Prostate gland (tissue), 2 donors: ENCODE data around the gene COPG2. TPM values are rescaled to one million over a fixed set of nuclear protein-coding genes. Genes with fewer than 3 reads are reported as not detected.
"Not testable (repeated sequence)": the region's sequence is repeated elsewhere in the genome, so short reads cannot be mapped to it uniquely, and the experiment has no call there.

ENCODE experiments used
- DNase-seq: peaks from one replicate; pipeline ENCODE4 v3.0.0-alpha.2; 2019; ENCODE audit warnings: low spot score
- H3K27ac ChIP-seq, 2 donors: fragments of 200-600 bp; sonication (generic); 2 replicates each; pipeline ENCODE4 v1.5.1; 2017 to 2019
- H3K27me3 ChIP-seq: fragments of 200-600 bp; sonication (generic); replicated peaks from 2 replicates; pipeline ENCODE4 v1.5.1; 2019; ENCODE audit not compliant: insufficient read depth
- H3K36me3 ChIP-seq, 2 donors: fragments of 200-600 bp; sonication (generic); 1 replicate in 1 of 2; 2 replicates in 1 of 2; pipeline versions ENCODE4 v1.5.1 to v1.8.1; 2017 to 2019
- H3K4me1 ChIP-seq: fragments of 200-600 bp; sonication (generic); replicated peaks from 2 replicates; pipeline ENCODE4 v1.5.1; 2019
- H3K4me3 ChIP-seq, 2 donors: fragments of 200-600 bp; sonication (generic); 2 replicates each; pipeline ENCODE4 v1.5.1; 2017 to 2019
- H3K9me3 ChIP-seq: fragments of 200-600 bp; sonication (generic); 2 replicates; pipeline ENCODE4 v1.5.1; 2017
- POLR2A ChIP-seq: fragments of 450-650 bp; IDR thresholded peaks from one replicate; pipeline ENCODE4 v1.6.1; 2016; ENCODE audit warnings: antibody characterized with exemption, mild to moderate bottlenecking
- POLR2AphosphoS5 ChIP-seq: sonication (generic); formaldehyde crosslinking; IDR thresholded peaks from one replicate; pipeline ENCODE4 v1.6.1; 2017; ENCODE audit warnings: antibody characterized with exemption
- WGBS: methylation state at CpG from one replicate; pipeline ENCODE4 v1.1.5; 2018; 5-methylcytosine and 5-hydroxymethylcytosine counted together
- intact Hi-C: fragments of 100-400 bp; cut with DNase I; formaldehyde crosslinking; loops from one replicate; pipeline ENCODE4 v1.14.2; 2022
- total RNA-seq, 2 donors: library from RNA; depleted of rRNA; stranded (reverse); fragments of >200 nt; gene quantifications; one replicate each; pipeline ENCODE4 v1.1.0, GENCODE V29; 2016
- TF ChIP-seq, protein P1 (sequence below), 4 experiments: fragments of 200-600 bp in 2 of 4; fragments of 450-650 bp in 2 of 4; sonication (generic) in 2 of 4; IDR thresholded peaks; 1 replicate in 3 of 4; 2 replicates in 1 of 4; pipeline ENCODE4 v1.5.1; 2016 to 2019; ENCODE audit warnings: antibody characterized with exemption in 4 of 4, mild to moderate bottlenecking in 2 of 4, moderate library complexity in 2 of 4

The COPG2 gene
- total RNA-seq, 2 donors from 2014 or later, result 15.3 to 46.1 TPM

DNA sequence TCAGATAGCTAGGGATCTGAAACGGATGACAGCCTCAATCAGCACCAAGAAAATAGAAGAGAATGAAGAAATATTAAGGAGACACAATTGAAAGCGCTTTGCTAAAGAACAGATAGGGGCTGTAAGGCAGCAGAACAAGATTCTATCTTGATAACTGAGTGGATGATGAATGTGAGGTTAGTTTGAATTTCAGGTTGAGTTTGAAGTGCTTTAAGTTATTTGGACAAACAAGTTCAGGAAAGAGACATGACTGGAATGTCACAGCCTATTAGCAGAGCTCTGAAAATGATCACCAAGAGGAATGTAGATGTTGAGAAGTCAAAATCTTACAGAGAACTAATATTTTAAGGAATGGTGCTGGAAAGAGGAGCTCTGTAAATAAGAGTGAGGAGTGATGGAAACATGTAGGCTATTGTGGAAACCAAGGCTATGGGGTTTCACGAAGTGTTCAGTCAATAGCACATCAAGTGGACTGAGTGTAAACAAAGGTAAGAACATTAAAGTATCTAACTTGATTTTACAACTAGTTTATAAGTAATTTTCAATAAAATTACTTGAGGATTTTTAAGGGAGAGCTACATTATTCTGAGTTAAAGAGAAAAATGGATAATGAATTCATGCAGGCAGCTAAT, 115.0 kb downstream of the COPG2 start:
- Histone ChIP-seq H3K4me1 (no peaks in the 10 kb centered on the region), H3K4me3 (no peak overlapping the region), H3K36me3 (no peaks in the 10 kb centered on the region), H3K27me3 (no peaks in the 10 kb centered on the region), H3K9me3 (no peaks in the 10 kb centered on the region), H3K27ac (no peak overlapping the region)
- 90% methylated on average over 3 of the region's 3 CpGs for WGBS
- intact Hi-C loops, result no loop called here
- TF ChIP-seq POLR2A (no peak), POLR2AphosphoS5 (no peak)
- DNase-seq, result no peak

DNA sequence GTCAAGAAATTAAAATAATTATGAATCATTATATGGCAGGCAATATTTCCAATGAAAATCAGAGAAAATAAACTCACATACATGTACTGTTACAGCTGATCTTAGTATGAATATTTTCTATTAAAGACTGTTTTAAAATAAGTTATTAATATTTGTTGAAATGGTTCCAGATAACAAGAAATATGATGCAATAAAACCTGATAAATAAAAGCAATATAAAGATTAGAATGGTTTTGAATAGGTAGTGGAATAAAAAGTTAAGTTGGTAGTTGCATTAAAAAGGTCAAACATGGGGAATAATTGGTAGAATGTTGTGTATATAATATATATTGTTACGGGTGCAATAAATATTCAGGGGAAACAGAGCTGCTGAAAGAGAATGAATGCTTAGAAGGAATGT, 124.2 kb downstream of the COPG2 start:
- 94% methylated on average over 1 of the region's 1 CpG for WGBS

DNA sequence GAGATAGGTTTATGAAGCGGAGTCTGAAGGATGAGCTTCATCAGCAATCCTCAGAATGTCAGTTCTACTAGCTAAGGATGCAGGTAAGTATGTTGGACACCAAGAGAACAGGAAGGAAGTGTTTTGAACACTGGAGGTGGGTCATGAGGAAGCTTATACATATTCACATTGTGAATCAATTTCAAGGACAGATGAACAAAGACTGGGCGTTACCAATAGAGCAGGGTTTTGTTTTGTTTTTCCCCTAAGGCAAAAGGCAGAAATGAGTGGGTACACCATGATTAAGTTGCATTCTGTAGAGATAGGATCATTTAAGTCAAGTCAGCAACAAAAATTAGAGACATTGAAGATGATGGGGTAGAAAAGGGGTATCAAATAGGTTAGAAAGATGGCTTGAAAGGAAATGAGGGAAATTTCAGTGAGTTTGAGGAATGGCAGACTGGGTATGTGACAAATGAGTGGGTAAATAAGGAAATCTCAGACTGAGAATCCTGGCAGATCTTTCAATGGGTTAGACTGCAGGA, 125.0 kb downstream of the COPG2 start:
- no peaks in the 10 kb centered on the region for H3K36me3 ChIP-seq
- 91% methylated on average over 2 of the region's 2 CpGs for WGBS

More for the DNA sequence above, 124.2 kb downstream of the COPG2 start:
- no peak overlapping the region for H3K27ac ChIP-seq
- no peaks in the 10 kb centered on the region for H3K9me3 ChIP-seq
- DNase-seq, result no peak
- intact Hi-C loops, result no loop called here
- H3K27me3 ChIP-seq, result no peaks in the 10 kb centered on the region
- H3K36me3 ChIP-seq, result no peaks in the 10 kb centered on the region
- TF ChIP-seq, protein P1, sequence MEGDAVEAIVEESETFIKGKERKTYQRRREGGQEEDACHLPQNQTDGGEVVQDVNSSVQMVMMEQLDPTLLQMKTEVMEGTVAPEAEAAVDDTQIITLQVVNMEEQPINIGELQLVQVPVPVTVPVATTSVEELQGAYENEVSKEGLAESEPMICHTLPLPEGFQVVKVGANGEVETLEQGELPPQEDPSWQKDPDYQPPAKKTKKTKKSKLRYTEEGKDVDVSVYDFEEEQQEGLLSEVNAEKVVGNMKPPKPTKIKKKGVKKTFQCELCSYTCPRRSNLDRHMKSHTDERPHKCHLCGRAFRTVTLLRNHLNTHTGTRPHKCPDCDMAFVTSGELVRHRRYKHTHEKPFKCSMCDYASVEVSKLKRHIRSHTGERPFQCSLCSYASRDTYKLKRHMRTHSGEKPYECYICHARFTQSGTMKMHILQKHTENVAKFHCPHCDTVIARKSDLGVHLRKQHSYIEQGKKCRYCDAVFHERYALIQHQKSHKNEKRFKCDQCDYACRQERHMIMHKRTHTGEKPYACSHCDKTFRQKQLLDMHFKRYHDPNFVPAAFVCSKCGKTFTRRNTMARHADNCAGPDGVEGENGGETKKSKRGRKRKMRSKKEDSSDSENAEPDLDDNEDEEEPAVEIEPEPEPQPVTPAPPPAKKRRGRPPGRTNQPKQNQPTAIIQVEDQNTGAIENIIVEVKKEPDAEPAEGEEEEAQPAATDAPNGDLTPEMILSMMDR (IDR thresholded peaks at IDR 0.05), result no peak
- TF ChIP-seq POLR2AphosphoS5, result no peak
- no peaks in the 10 kb centered on the region for H3K4me1 ChIP-seq
- H3K4me3 ChIP-seq, result no peak overlapping the region

DNA sequence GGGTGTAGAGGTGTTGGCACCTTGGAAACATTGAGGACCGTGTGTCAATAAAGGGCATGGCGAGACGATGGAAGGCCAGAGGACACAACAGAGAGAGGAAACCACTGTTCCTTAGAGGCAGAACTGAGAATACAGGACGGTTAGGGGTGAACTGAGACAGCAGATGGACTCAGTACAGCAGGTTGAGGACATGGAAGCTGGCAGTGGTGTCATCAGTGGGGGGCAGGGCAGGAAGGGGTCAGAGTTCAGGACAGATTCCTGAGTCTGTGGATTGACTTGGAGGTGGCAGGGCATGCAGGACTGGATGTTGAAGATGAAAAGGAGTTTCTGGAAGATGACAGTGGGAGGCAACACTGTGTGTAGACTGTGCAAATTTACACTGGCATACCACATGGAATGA, 126.3 kb downstream of the COPG2 start:
- DNase-seq, result not testable (repeated sequence)

More for the DNA sequence above, 125.0 kb downstream of the COPG2 start:
- DNase-seq, result no peak
- Histone ChIP-seq H3K27ac (no peak overlapping the region), H3K27me3 (no peaks in the 10 kb centered on the region), H3K4me3 (no peak overlapping the region), H3K4me1 (no peaks in the 10 kb centered on the region), H3K9me3 (no peaks in the 10 kb centered on the region)
- TF ChIP-seq, protein P1 (IDR thresholded peaks at IDR 0.05), result no peak
- no peak for TF ChIP-seq POLR2A
- no peak for TF ChIP-seq POLR2AphosphoS5
- intact Hi-C loops, result no loop called here

DNA sequence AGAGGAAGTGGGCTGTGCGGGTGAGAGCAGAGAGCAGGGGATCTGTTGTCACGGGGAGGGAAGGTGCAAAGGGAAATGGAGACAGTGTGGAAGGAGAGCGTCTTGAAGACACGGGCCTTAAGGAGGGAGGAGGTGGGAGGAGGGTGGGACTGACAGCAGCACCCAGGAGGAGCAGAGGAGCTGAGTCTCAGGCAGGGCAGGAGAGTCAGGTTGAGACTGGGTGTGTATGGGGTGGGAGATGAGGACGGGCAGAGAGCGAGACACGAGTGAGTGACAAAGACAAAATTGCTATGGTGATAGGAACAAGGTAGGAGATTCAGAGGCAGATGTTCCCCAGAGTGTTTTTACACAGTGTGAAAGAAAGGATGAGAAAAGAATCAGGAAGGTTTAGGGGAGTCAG, 127.3 kb downstream of the COPG2 start:
- intact Hi-C loops, H3K27ac ChIP-seq, H3K9me3 ChIP-seq, H3K36me3 ChIP-seq, H3K4me1 ChIP-seq, H3K27me3 ChIP-seq, DNase-seq, H3K4me3 ChIP-seq: not testable (repeated sequence)
- 88% methylated on average over 7 of the region's 7 CpGs for WGBS

More for the DNA sequence above, 126.3 kb downstream of the COPG2 start:
- H3K9me3 ChIP-seq, H3K4me1 ChIP-seq, H3K36me3 ChIP-seq, intact Hi-C loops, H3K27me3 ChIP-seq, H3K27ac ChIP-seq, H3K4me3 ChIP-seq: not testable (repeated sequence)
- WGBS, result 87% methylated on average over 4 of the region's 4 CpGs

DNA sequence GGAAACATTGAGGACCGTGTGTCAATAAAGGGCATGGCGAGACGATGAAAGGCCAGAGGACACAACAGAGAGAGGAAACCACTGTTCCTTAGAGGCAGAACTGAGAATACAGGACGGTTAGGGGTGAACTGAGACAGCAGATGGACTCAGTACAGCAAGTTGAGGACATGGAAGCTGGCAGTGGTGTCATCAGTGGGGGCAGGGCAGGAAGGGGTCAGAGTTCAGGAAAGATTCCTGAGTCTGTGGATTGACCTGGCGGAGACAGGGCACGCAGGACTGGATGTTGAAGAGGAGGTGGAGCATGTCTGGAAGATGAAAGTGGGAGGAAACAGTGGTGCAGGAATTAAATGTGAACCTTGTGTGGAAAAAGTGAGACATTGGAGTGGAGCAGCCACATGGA, 130.7 kb downstream of the COPG2 start:
- H3K27ac ChIP-seq, H3K4me1 ChIP-seq, H3K4me3 ChIP-seq, DNase-seq, H3K27me3 ChIP-seq, H3K36me3 ChIP-seq, H3K9me3 ChIP-seq, intact Hi-C loops: not testable (repeated sequence)
- 85% methylated on average over 6 of the region's 6 CpGs for WGBS

DNA sequence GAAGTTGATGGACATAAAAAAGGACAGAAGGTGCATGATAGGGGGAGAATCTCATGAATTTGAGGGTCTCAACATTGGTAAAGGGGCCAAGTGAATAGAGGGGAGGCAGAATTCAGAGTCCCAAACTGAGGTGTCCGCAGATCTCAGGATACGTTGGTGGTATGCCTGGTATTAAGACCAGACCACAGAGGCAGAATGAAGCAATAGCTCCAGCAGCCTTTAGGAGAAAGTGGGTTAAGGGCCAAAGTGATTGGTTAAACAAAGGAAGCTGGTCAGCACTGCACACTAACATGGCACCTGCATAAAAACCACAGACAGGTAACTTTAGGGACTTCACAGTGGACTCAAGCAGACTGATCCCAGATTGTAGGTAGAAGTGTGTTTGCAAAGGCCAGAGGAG, 139.1 kb downstream of the COPG2 start:
- no peaks in the 10 kb centered on the region for H3K9me3 ChIP-seq
- TF ChIP-seq POLR2A (no peak), POLR2AphosphoS5 (no peak)
- TF ChIP-seq, protein P1 (IDR thresholded peaks at IDR 0.05), result no peak
- 95% methylated on average over 2 of the region's 2 CpGs for WGBS
- no peak for DNase-seq
- intact Hi-C loops, result no loop called here
- no peaks in the 10 kb centered on the region for H3K36me3 ChIP-seq
- H3K27ac ChIP-seq, result no peak overlapping the region
- no peaks in the 10 kb centered on the region for H3K27me3 ChIP-seq
- no peaks in the 10 kb centered on the region for H3K4me1 ChIP-seq
- no peak overlapping the region for H3K4me3 ChIP-seq

DNA sequence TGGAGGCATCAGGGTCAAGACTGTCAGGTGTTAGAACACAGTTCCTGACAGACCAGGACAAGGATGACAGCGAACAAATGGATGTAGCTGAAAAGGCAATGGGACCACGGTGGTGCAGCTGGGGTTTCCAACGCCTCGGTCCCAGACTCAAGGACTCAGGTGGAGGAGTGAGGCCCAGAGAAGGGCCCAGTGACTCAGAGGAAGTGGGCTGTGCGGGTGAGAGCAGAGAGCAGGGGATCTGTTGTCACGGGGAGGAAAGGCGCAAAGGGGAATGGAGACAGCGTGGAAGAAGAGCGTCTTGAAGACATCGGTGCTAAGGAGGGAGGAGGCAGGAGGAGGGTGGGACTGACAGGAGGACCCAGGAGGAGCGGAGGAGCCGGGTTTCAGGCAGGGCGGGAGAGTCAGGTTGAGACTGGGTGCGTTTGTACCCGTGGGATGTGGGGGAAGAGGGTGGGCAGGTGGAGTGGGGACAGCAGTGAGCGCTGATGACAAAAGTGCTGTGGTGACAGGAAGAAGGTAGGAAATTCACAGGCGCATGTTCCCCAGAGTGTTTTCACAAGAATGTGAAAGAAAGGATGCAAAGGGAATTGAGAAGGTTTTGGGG, 140.7 kb downstream of the COPG2 start:
- DNase-seq, H3K4me3 ChIP-seq, intact Hi-C loops, H3K27ac ChIP-seq, H3K36me3 ChIP-seq, H3K4me1 ChIP-seq, H3K27me3 ChIP-seq, H3K9me3 ChIP-seq: not testable (repeated sequence)
- 84% methylated on average over 17 of the region's 17 CpGs for WGBS
